ENCODE data around the gene NYAP2.

The NYAP2 gene

GRCh38 chr2:225502971-225503370 is 103.5 kb downstream of the NYAP2 start:
- TF ChIP-seq CTCF (IDR thresholded peaks at IDR 0.05; ENCODE audit: control insufficient read depth, extremely low read depth, insufficient read depth), result no peak
- H3K4me3 ChIP-seq (ENCODE audit: low read depth, low read length), result no peak overlapping the region
- no peak for DNase-seq (ENCODE audit: low read depth)

- no peak for DNase-seq (ENCODE audit: low read depth)
- TF ChIP-seq CTCF (IDR thresholded peaks at IDR 0.05; ENCODE audit: control insufficient read depth, extremely low read depth, insufficient read depth), result no peak
- no peak overlapping the region for H3K4me3 ChIP-seq (ENCODE audit: low read depth, low read length)
These were observed 111.3 kb downstream of the NYAP2 start for GRCh38 chr2:225510796-225511195.

GRCh38 chr2:225512469-225512868 is 113.0 kb downstream of the NYAP2 start:
- no peak overlapping the region for H3K4me3 ChIP-seq (ENCODE audit: low read depth, low read length)
- TF ChIP-seq CTCF (IDR thresholded peaks at IDR 0.05; ENCODE audit: control insufficient read depth, extremely low read depth, insufficient read depth), result no peak
- DNase-seq (ENCODE audit: low read depth), result no peak

GRCh38 chr2:225512876-225513540 is 113.5 kb downstream of the NYAP2 start:
- DNase-seq (ENCODE audit: low read depth), result no peak
- no peak for TF ChIP-seq CTCF (IDR thresholded peaks at IDR 0.05; ENCODE audit: control insufficient read depth, extremely low read depth, insufficient read depth)
- no peak overlapping the region for H3K4me3 ChIP-seq (ENCODE audit: low read depth, low read length)

- DNase-seq (ENCODE audit: low read depth), result no peak
- no peak overlapping the region for H3K4me3 ChIP-seq (ENCODE audit: low read depth, low read length)
- no peak for TF ChIP-seq CTCF (IDR thresholded peaks at IDR 0.05; ENCODE audit: control insufficient read depth, extremely low read depth, insufficient read depth)
These were observed 115.5 kb downstream of the NYAP2 start for GRCh38 chr2:225515033-225515432.

- DNase-seq (ENCODE audit: low read depth), result no peak
- no peak for TF ChIP-seq CTCF (IDR thresholded peaks at IDR 0.05; ENCODE audit: control insufficient read depth, extremely low read depth, insufficient read depth)
These were observed 127.4 kb downstream of the NYAP2 start for GRCh38 chr2:225526760-225527390.

GRCh38 chr2:225531559-225531958 is 132.0 kb downstream of the NYAP2 start:
- no peak overlapping the region for H3K4me3 ChIP-seq (ENCODE audit: low read depth, low read length)
- no peak for TF ChIP-seq CTCF (IDR thresholded peaks at IDR 0.05; ENCODE audit: control insufficient read depth, extremely low read depth, insufficient read depth)
- no peak for DNase-seq (ENCODE audit: low read depth)

More at GRCh38 chr2:225526760-225527390, 127.4 kb downstream of the NYAP2 start:
- no peak overlapping the region for H3K4me3 ChIP-seq (ENCODE audit: low read depth, low read length)
